Measurements from ENCODE around the gene GPATCH2L. TPM values are rescaled to one million over a fixed set of nuclear protein-coding genes. Genes with fewer than 3 reads are reported as not detected.
A peak's percentile ranks its signal among the peaks of the same experiment; 100 is the strongest.

GPATCH2L gene
- polyA plus RNA-seq (ENCODE audit: insufficient read length), result 23.0 TPM

- peak; percentile 93 for DNase-seq
Measured at GRCh38 chr14:76151398-76152332, at the start of gene GPATCH2L. GPATCH2L (plus strand) TSS chr14:76151922; CDS start chr14:76154364, 2,442 bp downstream.

GRCh38 chr14:76104802-76105355, 46.8 kb upstream of the GPATCH2L start:
- no peak for DNase-seq

GRCh38 chr14:76106188-76106587, 45.5 kb upstream of the GPATCH2L start:
- no peak for DNase-seq

GRCh38 chr14:76109087-76109880, 42.4 kb upstream of the GPATCH2L start:
- DNase-seq, result no peak

GRCh38 chr14:76112889-76113624, 38.7 kb upstream of the GPATCH2L start:
- no peak for DNase-seq

GRCh38 chr14:76113691-76114090, 38.0 kb upstream of the GPATCH2L start:
- DNase-seq, result no peak

GRCh38 chr14:76115010-76115422, 36.7 kb upstream of the GPATCH2L start:
- no peak for DNase-seq

GRCh38 chr14:76117789-76118484, 33.8 kb upstream of the GPATCH2L start:
- DNase-seq, result no peak

- no peak for DNase-seq
Measured at GRCh38 chr14:76118594-76118993, 33.1 kb upstream of the GPATCH2L start.

- no peak for DNase-seq
Measured at GRCh38 chr14:76121089-76121748, 30.5 kb upstream of the GPATCH2L start.

GRCh38 chr14:76123426-76124225, 28.1 kb upstream of the GPATCH2L start:
- no peak for DNase-seq

GRCh38 chr14:76125511-76125910, 26.2 kb upstream of the GPATCH2L start:
- no peak for DNase-seq

- DNase-seq, result no peak
Measured at GRCh38 chr14:76126076-76126475, 25.6 kb upstream of the GPATCH2L start.

- DNase-seq, result no peak
Measured at GRCh38 chr14:76129851-76130576, 21.7 kb upstream of the GPATCH2L start.

GRCh38 chr14:76131071-76131965, 20.4 kb upstream of the GPATCH2L start:
- DNase-seq, result no peak

- peak; percentile 41 for DNase-seq
Measured at GRCh38 chr14:76133103-76133502, 18.6 kb upstream of the GPATCH2L start.

GRCh38 chr14:76134231-76134630, 17.5 kb upstream of the GPATCH2L start:
- no peak for DNase-seq

- no peak for DNase-seq
Measured at GRCh38 chr14:76135722-76136121, 16.0 kb upstream of the GPATCH2L start.

Data from hindlimb muscle (tissue), 1 donor.